Mesenteric fat pad (tissue), 1 donor: ENCODE data around the gene MOB3A. TPM values are rescaled to one million over a fixed set of nuclear protein-coding genes. Genes with fewer than 3 reads are reported as not detected.
"Not testable (repeated sequence)": the region's sequence is repeated elsewhere in the genome, so short reads cannot be mapped to it uniquely, and the experiment has no call there.

Experiments
- DNase-seq: peaks from one replicate; pipeline ENCODE4 v3.0.0-alpha.2; 2020; ENCODE audit warnings: low spot score
- total RNA-seq: library from RNA; stranded (reverse); fragmentation: NEBNext Ultra II Directional; extraction: Animal tissue kit (Norgen Biotek cat#: 25700); gene quantifications from one replicate; pipeline ENCODE4 v1.2.1, GENCODE V29; 2021
- donor health status: DM: yes; HTN: yes; CAD: no.

Gene MOB3A
- total RNA-seq, 1 donor from 2014 or later, result 79.4 TPM

GRCh38 chr19:2035590-2035991 lies 60.5 kb downstream of the MOB3A start:
- no peak for DNase-seq

- no peak for DNase-seq
These were observed 61.2 kb downstream of the MOB3A start for GRCh38 chr19:2034729-2035589.

- DNase-seq, result not testable (repeated sequence)
These were observed 61.9 kb downstream of the MOB3A start for GRCh38 chr19:2034253-2034652.

- DNase-seq, result no peak
These were observed 62.3 kb downstream of the MOB3A start for GRCh38 chr19:2033825-2034159.

- DNase-seq, result no peak
These were observed 62.9 kb downstream of the MOB3A start for GRCh38 chr19:2033115-2033824.

DNA sequence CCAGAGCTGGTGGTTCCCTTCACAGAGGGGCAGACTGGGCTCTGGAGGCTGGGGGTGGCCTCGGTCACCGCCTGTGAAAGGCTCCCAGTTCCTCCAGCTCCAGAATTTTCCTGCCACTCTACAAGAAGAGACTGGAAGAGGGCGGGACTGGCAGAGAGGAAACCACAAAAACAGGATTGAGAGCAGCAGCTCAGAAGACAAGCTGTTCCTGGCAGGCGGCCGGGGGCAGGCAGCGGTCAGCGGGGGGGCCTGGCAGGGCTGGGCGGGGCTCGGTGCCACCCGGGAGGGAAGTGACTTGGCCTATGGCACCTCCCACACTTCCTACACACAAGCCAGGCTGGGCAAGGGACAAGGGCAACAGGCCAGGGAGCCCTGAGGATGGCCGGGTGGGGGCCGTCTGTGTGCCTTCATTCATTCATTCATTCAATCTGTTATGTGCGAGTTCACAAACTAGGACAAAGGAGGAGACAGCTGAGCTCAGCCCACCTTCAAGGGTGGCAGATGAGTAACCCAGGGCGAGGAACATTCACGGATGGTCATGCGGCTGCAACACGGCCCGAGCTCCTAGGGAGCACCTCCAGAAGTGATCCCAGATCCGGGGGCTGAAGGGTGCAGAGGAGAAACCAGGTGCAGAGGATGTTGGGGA lies 63.7 kb downstream of the MOB3A start:
- peak; percentile 98 for DNase-seq

DNA sequence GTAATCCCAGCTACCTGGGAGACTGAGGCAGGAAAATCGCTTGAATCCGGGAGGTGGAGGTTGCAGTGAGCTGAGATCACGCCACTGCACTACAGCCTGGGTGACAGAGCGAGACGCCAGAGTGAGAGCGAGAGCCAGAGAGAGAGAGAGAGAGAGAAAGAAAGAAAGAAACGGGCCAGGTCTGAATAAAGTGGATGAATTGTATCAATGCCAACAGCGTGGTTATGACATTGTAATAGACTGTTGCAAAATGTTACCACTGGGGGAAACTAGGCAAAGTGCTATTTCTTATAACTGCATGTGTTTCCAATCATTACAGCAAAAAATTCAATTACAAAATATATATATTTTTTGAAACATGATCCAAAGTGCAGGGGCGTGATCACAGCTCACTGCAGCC lies 68.8 kb downstream of the MOB3A start:
- DNase-seq, result no peak

GRCh38 chr19:2026770-2027169 lies 69.4 kb downstream of the MOB3A start:
- no peak for DNase-seq

DNA sequence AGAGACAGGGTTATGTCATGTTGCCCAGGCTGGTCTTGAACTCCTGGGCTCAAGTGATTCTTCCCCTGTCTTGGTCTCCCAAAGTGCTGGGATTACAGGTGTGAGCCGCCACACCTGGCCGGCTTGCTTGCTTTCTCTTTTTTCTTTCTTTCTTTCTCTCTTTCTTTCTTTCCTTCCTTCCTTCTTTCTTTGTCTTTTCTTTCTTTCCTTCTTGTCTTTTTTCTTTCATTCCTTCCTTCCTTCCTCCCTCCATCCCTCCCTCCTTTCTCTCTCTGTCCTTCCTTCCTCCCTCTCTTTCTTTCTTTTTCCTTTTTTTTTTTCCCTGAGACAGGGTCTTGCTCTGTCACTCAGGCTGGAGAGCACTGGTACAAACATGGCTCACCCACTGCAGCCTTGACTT lies 73.8 kb downstream of the MOB3A start:
- no peak for DNase-seq

GRCh38 chr19:2021453-2022140 lies 74.5 kb downstream of the MOB3A start:
- DNase-seq, result no peak

Other genes starting within 250 kb of the MOB3A start
- 34.0 TPM for gene REXO1, start 247.8 kb downstream of the MOB3A start, total RNA-seq
- 19.0 TPM for gene KLF16, start 232.7 kb downstream of the MOB3A start, total RNA-seq
- 67.2 TPM for gene ABHD17A, start 210.8 kb downstream of the MOB3A start, total RNA-seq
- gene ADAT3, start 190.9 kb downstream of the MOB3A start, total RNA-seq, result 6.1 TPM
- 48.4 TPM for gene SCAMP4, start 190.9 kb downstream of the MOB3A start, total RNA-seq
- gene CSNK1G2, start 155.2 kb downstream of the MOB3A start, total RNA-seq, result 53.4 TPM
- 61.4 TPM for gene BTBD2, start 80.6 kb downstream of the MOB3A start, total RNA-seq
- 240 TPM for gene MKNK2, start 45.1 kb downstream of the MOB3A start, total RNA-seq
- 2.4 TPM for gene IZUMO4, start 589 bp upstream of the MOB3A start, total RNA-seq
- 127 TPM for gene AP3D1, start 55.2 kb upstream of the MOB3A start, total RNA-seq
- gene DOT1L, start 67.6 kb upstream of the MOB3A start, total RNA-seq, result 34.0 TPM
- gene PLEKHJ1, start 140.0 kb upstream of the MOB3A start, total RNA-seq, result 46.4 TPM
- 46.2 TPM for gene SF3A2, start 140.5 kb upstream of the MOB3A start, total RNA-seq
- gene AMH, start 153.0 kb upstream of the MOB3A start, total RNA-seq, result 0.93 TPM
- not detected for gene JSRP1, start 160.1 kb upstream of the MOB3A start, total RNA-seq
- gene PEAK3, start 185.8 kb upstream of the MOB3A start, total RNA-seq, result 2.6 TPM
- not detected for gene LINGO3, start 211.8 kb upstream of the MOB3A start, total RNA-seq
- 49.6 TPM for gene LSM7, start 232.3 kb upstream of the MOB3A start, total RNA-seq
- gene SPPL2B, start 232.4 kb upstream of the MOB3A start, total RNA-seq, result 37.8 TPM